Peyer's patch (tissue), 4 donors: ENCODE data around the gene LOXHD1.

Experiments used
- POLR2A ChIP-seq, 2 donors: fragments of 450-650 bp; IDR thresholded peaks; one replicate each; pipeline ENCODE4 v1.5.1; 2017; ENCODE audit warnings: antibody characterized with exemption in 2 of 2, mild to moderate bottlenecking in 2 of 2, moderate library complexity in 2 of 2
- TF ChIP-seq, protein P1 (sequence below), 6 experiments: fragments of 450-650 bp in 4 of 6; fragments of 200-600 bp in 2 of 6; sonication (generic) in 1 of 6; IDR thresholded peaks; one replicate each; pipeline ENCODE4 v1.5.1; 2017 to 2019; ENCODE audit warnings: antibody characterized with exemption in 6 of 6, mild to moderate bottlenecking in 3 of 6, moderate library complexity in 1 of 6

DNA sequence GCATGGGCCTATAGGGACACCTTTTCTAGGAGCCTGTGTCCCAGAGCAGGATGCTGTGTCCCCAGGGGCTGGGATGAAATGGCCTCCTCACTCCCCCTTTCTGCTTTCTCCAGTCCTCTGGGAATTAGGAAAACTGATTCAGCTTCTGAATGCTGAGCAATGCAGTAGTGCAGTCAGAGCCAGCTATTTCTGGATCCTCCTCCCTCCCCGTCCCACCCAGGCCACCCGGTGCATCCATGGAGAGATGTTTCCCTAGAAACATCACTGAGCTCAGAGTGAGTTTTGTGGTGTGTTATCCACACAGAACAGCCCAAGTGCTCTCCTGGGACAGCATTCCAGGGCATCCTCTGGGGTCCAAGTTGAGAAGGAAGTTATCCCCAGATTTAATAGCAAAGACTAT lies 125.5 kb downstream of the LOXHD1 start:
- TF ChIP-seq, protein P1, sequence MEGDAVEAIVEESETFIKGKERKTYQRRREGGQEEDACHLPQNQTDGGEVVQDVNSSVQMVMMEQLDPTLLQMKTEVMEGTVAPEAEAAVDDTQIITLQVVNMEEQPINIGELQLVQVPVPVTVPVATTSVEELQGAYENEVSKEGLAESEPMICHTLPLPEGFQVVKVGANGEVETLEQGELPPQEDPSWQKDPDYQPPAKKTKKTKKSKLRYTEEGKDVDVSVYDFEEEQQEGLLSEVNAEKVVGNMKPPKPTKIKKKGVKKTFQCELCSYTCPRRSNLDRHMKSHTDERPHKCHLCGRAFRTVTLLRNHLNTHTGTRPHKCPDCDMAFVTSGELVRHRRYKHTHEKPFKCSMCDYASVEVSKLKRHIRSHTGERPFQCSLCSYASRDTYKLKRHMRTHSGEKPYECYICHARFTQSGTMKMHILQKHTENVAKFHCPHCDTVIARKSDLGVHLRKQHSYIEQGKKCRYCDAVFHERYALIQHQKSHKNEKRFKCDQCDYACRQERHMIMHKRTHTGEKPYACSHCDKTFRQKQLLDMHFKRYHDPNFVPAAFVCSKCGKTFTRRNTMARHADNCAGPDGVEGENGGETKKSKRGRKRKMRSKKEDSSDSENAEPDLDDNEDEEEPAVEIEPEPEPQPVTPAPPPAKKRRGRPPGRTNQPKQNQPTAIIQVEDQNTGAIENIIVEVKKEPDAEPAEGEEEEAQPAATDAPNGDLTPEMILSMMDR (IDR thresholded peaks at IDR 0.05): no peak
- no peak for TF ChIP-seq POLR2A (IDR thresholded peaks at IDR 0.05)
